Measurements from ENCODE around the gene APOA5.
"Not testable (repeated sequence)": the region's sequence is repeated elsewhere in the genome, so short reads cannot be mapped to it uniquely, and the experiment has no call there.

APOA5 gene

DNA sequence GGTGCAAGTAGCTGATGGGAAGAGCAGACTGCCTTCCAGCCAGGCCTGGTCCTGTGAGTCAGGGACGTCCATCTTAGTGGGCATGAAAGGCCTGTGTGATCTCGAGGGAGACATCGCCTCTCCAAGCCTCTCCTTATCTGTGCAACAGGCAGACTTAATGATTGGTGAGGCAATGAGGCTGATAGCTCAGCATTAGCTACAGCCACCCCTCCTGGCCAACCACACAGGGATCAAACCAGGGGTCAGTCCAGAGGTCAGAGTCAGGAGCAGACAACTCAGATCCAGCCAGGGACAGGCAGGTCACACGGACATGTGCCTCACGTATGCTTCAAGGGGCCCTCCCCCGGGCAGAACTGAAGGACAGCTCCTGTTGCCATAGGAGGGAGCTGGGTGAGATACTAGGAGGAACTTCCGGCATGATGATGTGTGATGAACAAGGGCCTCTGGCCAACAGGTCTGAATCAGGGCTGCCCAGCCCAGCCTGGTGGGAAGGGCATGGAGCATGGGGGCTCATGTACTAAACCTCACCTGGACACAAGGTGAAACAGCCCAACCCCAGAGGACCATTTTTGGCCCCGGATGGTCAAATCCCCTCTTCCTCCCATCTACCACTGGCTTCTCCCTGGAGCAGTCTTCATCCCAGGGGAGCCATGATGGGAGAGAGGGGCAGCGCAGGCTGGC lies 35.2 kb upstream of the APOA5 start:
- DNase-seq, result no peak

DNA sequence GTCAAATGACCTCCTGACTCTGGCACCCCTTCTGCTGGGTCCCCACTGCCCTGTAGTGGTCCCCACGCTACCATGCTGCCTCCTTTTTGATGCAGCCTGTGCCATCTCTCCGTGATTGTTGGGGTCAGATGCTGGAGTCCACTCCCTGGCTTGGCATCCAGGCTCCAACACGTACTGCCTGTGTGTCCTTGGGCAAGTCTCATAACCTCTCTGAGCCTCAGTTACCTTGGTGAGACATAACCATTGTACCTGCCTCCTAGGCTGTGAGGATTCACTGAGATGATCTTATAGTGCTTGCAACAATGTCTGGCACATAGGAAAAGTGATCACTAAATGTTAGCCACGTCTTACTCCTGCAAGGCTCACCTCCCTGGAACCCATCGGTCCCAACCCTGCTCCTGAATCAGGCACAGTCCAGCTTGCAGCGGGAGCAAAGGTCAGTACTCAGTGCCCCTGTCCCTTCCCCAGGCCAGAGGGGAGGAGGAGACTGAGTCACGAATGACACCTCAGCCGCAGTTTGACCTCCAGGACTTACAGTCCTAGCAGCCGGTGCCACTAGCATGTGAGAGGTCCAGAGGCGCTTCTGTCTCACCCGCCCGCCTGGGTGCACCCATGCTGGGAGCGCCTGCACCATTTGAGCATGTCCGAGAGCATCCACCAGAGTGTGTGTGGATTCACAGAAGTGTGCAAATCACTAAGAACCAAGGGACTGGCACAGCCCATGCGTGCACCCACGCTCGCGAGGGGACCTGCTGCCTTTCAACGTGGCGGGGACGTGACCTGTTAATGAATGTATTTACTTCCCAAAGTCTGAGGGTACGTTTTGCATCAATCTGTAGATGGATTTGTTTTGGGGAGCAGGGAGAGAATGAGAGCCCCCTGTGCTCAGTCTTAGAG lies 34.4 kb upstream of the APOA5 start:
- DNase-seq, result no peak

DNA sequence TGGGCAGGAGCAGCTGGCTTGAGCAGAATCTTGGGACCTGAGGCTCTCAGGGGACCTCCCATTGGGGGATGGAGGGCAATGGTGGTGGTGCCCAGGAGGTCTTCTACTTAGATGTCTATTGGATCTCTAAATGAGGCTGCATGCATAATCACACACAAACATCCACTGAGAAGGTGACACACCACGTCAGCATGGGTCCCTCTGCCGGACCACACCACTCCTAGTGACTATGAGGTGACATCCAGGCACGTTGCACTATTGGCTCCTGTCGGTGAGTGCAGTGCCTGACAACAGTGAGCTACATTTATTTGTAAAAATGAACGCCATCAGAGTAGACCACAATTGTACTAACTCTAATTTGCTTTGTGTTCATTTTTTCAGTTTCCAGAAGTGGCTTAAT lies 33.8 kb upstream of the APOA5 start:
- DNase-seq, result no peak

DNA sequence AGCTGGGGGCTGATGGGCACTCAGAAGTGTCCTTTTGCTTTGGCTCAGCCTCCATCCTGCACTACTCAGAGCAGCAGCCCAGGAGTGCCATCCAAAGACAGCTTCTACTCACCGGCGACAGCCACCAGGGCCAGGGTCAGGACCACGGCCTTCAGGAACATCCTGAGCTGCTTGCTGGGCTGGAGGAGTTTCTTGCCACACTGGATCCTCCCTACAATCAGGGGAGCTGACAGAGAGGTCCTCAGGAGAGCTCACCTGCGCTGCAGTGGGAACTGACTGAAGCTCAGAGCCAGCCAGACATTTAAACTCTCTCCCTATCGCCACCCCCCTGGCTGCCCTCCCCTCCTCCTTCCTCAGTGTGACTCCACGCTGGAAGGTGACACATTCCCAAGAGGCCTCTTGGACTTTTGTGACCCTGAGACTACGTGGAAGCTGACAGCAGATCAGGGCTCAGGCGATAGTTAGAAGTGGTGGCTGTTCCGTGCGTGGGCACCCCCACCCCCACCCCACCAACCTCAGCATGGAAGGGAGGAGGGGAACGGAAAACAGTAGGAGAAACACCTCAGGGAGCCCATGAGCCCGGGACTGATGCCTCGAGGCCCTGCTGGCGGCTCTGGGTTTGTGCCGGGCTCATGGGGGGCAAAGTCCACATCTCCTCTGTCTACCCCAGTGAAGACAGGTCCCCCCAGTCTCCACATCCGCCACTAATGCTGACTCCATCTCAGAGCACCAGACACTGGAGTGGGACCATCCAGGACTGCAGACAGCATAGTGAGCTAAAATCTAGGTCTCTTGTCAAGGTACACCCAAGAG lies 31.6 kb upstream of the APOA5 start, which contains the start of gene APOA4:
Gene APOA4 (minus strand): TSS at position 274 of the 813 bp plus-strand sequence. CDS start 113 bp downstream, at position 161.
- no peak for DNase-seq

DNA sequence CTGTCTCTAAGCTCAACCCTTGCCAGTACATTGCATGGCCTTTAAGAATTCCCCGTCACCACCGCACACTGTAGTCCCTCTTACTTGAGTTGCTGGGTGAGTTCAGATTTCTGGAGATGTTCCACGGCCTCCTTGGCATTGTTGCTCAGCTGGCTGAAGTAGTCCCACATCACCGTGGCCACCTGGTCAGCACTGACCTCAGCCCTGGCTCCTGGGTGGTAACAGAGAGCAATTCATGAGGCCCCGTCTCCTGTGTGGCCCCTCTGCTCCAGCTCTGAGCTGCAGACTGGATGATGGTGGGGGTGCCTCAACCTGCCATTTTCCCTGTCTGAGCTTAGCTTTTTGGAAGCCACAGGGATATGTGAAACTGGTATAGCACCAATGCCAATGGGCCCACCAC lies 30.9 kb upstream of the APOA5 start:
- DNase-seq, result no peak

DNA sequence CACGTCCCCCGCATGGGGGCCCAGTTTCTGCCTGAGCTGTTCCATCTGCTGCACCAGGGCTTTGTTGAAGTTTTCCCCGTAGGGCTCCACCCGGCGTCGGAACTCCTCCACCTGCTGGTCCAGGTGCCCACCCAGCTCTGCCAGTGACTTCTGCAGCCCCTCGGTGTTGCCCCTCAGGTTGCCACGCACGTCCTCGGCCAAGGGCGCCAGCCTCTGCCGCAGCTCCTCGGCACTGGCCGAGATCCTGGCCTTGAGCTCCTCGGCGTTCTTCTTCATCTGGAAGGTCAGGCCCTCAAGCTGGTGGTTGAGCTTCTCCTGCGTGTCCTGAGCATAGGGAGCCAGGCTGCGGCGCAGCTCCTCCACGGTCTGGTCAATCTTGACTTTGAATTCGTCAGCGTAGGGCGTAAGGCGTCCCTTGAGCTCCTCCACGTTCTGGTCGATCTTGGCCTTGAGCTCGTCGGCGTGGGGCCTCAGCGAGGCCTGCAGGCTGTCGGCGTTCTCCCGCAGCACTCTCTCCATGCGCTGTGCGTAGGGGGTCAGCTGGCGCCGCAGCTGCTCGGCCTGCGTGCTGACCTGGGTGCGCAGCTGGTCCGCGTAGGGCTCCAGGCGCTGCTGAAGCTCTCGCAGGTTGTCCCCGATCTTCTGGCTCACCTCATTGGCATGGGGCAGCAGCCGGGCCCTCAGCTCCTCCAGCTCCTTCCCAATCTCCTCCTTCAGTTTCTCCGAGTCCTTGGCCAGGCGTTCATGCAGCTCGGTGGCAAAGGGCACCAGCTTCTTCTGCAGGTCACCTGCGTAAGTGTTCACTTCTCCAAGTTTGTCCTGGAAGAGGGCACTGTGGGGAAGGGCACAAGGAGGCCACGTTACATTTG lies 29.6 kb upstream of the APOA5 start:
- DNase-seq, result no peak

DNA sequence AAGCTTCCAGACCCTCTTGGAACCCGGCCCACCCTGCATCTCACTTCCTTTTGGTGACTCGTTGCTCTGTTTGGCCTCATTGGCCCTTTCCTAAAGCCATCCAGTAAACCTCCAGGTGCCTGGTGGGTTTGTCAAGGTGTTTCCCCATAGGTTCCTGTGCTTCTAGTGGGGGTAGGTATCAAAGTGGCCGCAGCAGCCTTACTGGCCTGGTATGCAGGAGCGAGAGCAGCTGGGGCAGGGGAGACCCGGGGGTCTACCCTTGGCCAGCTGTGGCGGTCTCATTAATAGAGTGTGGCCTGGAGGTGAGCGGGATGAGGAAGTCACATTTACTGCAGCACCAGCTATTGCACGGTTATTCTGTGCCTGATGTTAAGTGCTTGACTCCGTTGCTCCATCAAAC lies 27.4 kb upstream of the APOA5 start:
- DNase-seq, result no peak

DNA sequence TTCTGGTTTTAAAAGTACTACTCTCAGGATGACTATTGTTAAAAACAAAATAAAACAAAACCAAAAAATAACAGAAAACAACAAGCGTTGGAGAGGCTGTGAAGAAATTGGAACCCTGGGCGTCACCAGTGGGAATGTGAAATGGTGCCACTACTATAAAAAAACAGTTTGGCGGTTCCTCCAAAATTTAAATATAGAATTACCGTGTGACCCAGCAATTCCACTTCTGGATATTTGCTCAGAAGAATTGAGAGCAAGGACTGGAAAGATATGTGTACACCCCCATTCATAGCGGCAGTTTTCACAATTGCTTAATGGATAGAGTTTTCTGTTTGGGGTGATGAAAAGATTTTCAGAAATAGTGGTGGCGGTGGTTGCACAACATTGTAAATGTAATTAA lies 22.8 kb upstream of the APOA5 start:
- DNase-seq, result no peak

DNA sequence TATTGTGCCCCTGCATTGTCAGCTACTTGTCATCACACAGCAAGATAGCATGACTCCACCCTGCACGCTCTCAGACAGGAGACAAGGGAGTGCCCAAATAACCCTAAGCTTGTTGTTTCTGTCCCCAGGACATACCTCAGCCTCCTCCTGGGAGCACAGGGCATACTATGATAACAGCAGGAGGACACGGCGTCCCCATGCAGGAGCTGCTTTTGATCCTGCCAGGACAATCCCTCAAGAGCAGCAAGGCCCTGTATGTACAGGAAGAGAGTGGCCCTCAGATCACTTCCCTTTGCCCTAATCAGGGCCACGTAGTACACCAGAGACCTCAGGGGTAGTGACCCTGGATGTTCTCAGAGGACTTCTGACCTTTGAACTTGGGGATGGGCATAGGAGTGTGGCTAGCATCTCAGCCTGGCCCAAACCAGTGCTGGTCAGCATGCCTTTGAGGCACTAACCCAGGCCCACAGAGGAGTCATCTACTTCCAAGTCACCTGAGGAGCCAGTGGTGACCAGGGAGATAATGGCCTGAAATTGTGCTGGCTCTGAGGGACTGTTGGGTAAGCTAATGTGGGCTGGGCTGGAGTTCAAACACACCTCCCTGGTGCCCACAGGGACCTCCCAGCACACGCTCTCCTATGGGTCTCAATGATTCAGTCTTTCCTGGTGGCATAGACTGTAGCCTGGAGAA lies 22.2 kb upstream of the APOA5 start:
- DNase-seq, result no peak

DNA sequence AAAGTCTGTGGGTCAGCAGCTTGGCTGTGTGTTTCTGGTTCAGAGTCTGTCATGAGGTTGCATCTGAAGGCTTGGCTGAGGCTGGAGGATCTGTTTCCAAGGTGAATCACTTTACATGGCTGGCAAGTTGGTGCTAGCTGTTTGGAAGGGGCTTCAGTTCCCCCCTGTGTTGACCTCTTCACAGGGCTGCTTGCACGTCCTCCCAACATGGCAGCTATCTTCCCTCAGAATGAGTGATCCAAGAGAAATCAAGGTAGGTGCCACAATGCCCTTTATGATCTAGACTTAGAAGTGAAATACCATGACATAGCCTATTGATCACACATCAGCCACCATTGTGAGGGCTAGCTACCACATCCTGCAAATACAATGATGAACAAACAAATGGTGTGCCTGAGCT lies 21.5 kb upstream of the APOA5 start:
- DNase-seq, result no peak

DNA sequence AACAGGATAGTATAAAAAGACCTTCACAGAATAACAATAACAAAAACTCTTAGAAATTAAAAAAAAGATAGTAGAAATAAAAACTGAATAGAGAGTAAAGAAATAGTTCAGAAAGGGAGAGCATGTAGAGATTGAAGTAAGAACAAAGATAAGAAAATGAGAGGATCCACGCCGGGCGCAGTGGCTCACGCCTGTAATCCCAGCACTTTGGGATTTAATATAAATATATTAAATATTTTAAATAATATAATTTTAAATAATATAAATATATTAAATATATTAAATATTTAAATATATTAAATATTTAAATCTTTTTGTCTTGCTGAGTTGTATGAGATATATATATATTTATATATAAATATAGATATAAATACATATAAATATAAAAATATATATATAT lies 20.4 kb upstream of the APOA5 start:
- DNase-seq, result no peak

DNA sequence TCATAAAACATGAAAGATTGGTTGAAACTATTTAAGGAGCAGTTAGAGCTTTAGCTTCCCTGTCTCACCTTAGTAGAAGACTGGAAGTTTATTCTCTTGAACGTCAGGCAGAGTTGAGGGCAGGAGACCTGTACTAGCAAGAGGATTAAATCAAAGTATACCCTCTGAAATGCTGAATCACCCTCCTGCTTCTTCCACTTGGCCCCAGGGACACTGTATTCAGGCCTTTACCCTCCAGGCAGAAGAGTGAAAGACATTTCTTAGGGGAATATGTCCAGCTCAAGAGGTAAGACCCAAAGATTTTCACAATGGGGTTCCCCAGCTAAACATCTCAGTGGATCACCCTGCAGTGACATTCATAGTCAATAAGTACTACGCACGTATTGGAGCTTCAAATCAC lies 19.5 kb upstream of the APOA5 start:
- no peak for DNase-seq

DNA sequence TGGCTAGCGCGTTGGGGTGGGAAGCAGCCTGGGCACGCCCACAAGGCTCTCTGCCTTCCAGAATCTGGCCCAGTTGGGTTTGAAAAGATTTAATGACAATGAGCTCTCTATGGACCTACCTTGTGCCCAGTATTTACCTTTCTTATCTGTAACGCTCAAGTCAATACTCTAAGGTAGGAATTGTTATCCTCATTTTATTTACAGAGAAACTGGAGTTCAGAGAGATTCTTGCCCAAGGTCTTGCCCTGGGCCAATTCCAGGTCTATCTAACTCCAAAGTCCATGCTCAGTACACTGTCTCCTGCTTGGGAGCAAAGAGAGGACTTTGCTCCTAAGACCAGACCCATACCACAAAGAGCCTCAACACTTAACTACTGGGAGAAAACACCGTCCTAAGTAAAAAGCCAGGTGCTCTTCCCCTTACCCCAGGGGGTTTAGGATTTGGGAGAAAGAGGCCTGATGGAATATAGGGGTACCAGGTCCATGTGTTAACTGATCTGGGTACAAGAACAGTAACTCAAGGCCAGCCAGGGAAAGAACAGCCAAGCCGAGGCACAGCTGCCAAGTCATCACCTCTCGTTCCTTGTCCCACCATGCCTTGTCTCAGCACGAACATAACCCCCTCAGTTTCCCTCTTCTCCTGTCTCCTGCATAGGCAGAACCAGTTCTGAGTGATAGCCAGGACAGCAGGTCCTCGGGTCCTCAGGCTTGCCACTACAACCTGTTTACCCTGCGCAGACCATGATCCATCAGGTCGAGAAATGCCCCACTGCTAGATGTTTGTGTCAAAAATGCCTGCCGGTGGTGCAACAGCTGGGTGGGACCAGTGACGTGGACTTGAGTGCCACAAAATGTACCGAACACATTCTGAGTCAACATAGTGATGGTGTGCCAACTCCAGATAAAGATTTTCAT lies 16.8 kb upstream of the APOA5 start:
- DNase-seq, result no peak

DNA sequence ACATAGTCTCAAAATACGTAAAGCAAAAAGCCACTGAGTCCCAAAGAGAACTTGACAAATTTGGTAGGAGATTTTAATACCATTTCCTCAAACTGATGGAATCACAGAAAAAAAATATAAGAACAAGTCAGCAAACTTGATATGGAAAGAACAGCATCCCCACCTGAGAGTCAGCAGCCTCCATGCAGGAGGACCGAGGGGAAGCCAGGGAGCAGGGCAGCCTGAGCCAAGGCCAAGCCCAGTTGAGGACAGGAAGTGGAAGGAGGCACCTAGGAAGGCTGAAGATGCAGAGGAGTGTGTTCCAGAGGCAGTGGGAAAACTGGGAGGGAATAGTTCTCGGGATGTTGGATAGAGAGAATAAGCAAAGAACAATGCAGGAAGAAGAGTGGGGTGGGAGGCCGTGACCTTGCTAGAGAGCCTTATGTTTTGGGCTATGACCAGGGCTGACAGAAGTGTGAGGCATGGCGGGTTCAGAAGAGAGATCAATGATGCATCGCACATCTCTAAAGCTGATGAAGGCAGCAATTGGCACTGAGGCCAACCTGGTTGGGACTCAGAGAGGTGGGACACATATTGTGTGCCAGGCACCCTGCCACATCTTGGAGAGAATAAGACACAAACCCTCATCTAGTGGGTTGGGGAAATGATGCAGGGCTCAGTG lies 16.1 kb upstream of the APOA5 start:
- no peak for DNase-seq

DNA sequence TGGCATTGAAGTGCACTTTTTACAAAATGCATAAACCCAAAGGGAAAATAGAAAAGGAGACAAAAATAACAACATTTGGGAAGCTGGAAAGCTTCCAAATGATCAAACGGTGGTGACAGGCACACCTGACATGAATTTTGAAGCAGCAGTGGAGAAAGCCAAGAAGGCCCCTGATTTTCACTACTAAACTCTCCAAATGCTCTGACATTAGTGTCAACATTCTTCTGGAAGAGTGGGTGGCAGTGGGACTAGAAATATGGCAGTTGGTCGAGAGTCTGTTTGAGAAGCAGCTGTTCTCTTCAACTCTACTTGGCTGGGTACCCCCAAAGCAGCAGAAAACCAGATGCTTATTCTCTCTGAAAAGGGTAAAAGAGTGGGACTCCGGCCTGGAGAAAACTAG lies 12.3 kb upstream of the APOA5 start:
- no peak for DNase-seq

DNA sequence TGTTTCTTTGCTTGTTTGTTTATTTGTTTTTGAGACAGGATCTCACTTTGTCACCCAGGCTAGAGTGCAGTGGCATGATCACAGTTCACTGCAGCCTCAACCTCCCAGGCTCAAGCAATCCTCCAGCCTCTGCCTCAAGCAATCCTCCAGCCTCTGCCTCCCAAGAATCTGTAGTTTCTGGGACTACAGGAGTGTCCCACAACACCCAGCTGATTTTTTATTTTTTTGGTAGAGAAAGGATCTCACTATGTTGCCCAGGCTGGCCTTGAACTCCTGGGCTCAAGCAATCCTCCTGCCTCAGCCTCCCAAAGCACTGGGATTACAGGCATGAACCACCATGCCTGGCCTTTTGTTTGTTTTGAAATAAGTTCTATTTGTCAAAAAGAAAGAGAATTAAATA lies 10.0 kb upstream of the APOA5 start:
- not testable (repeated sequence) for DNase-seq

DNA sequence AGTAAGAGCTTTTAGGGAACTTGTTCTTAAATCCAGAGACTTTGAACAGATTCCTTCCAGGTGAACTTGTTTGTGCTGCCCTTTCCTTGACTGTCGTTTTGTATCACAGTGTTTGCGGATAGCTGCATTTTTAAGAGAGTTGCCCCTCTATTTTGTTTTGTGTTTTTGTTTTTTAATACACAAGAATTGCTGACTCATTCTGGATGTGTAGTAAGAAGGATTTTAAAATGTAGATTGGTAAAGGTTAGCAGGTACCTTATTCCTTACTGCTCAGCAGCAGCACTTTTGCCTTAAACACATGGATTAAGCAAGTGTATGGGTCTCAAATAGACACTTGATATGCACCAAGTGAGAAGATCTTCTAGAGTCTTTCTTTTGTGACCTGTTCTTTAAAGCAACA lies 8.9 kb upstream of the APOA5 start:
- no peak for DNase-seq

DNA sequence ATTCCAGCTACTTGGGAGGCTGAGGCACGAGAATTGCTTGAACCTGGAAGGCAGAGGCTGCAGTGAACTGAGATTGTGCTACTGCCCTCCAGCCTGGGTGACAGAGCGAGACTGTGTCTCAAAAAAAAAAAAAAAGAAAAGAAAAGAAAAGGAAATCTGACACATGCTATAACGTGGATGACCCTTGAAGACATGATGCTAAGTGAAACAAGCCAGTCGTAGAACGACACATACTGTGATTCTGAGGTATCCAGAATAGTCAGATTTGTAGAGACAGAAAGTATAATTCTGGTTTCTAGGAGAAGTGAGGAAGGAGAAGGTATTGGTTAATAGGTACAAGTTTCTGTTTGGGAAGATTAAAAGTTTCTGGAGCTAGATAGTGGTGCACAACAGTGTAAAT lies 6.7 kb upstream of the APOA5 start:
- no peak for DNase-seq

DNA sequence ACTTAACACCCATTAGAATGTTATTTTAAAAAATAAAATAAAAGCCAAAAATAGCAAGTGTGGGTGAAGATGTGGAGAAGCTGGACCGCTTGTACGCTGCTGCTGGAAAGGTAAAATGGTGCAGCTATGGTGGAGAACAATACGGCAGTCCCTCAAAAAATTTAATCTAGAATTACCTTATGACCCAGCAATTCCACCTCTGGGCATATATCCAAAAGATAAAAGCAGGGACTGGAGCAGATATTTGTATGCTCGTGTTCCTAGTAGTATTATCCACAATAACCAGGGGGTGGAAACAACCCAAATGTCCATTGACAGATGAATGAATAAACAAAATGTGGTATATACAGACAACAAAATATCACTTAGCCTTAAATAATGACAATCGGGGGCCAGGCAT lies 6.1 kb upstream of the APOA5 start:
- DNase-seq, result no peak

DNA sequence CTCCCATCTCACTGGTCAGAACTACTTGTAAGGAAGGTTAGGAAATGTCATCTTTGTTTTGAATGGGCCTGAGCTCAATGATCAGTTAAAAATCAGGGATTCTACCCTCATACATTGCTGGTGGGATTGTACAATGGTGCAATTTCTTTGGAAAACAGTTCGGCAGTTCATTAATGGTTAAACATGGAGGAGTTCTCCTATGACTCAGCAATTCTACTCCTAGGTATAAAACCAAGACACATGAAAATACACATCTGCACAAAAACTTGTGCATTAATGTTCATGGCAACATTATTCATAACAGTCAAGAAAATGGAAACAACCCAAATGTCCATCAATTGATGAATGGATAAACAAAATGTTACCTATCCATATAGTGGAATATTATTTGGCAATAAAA lies 4.9 kb upstream of the APOA5 start:
- DNase-seq, result no peak
